GM12878 (cell line): ENCODE measurements around the gene PALMD. TPM values are rescaled to one million over a fixed set of nuclear protein-coding genes. Genes with fewer than 3 reads are reported as not detected.

Source experiments
- ATAC-seq: fragments of 200-7000 bp; cut with Tn5 transposase; 3 replicates; pipeline ENCODE4 v1.9.1; 2020; ENCODE audit warnings: mild to moderate bottlenecking, moderate library complexity
- BruUV-seq: library from RNA; stranded (reverse); fragments of 400-500 nt; replicated peaks from 2 replicates; lab custom pipeline; 2021; lab: Mats Ljungman, UMichigan
- CTCF ChIA-PET: fragments of 300-600 bp; sonication (Branson Sonifier 250); formaldehyde crosslinking; extraction: SDS; loops from one replicate; lab custom pipeline; 2021; ENCODE audit warnings: inconsistent platforms; lab: Yijun Ruan, JAX
- POLR2A ChIA-PET: fragments of 350-600 bp; formaldehyde crosslinking; extraction: SDS; loops from one replicate; lab custom pipeline; 2021; ENCODE audit warnings: inconsistent platforms; lab: Charles Lee
- RAD21 ChIA-PET: fragments of 300-600 bp; sonication (Branson Sonifier 250); formaldehyde crosslinking; loops from one replicate; lab custom pipeline; 2023; ENCODE audit warnings: antibody characterized with exemption; ENCODE audit not compliant: unreplicated experiment; lab: Charles Lee
- SMC1A ChIA-PET: fragments of 300-600 bp; sonication (Branson Sonifier 250); formaldehyde crosslinking; loops from one replicate; lab custom pipeline; 2023; ENCODE audit not compliant: unreplicated experiment, uncharacterized antibody; lab: Charles Lee
- DNase-seq: peaks from one replicate; pipeline ENCODE4 v3.0.0-alpha.2; 2011; ENCODE audit warnings: low read depth, low spot score
- FAIRE-seq: peaks from 3 replicates; lab custom pipeline; 2011; peaks lifted over from hg19 to GRCh38; lab: Jason Lieb, UNC
- H2AFZ ChIP-seq: 2 replicates; pipeline ENCODE4 v1.6.0; 2011; ENCODE audit warnings: low read depth, low read length, control low read depth; ENCODE audit not compliant: control insufficient read depth
- H3K27ac ChIP-seq: 2 replicates; pipeline ENCODE4 v1.5.1; 2011; ENCODE audit warnings: control low read depth; ENCODE audit not compliant: control insufficient read depth, insufficient read depth
- H3K27me3 ChIP-seq, 2 experiments: replicated peaks in 1 of 2; 2 replicates each; pipeline versions ENCODE4 v1.6.0 to v1.6.1; 2011; ENCODE audit warnings: low read length in 1 of 2; ENCODE audit not compliant: control insufficient read depth in 2 of 2, insufficient read depth in 2 of 2
- H3K36me3 ChIP-seq, 2 experiments: 2 replicates each; pipeline ENCODE4 v1.5.1; 2011; ENCODE audit warnings: low read length in 1 of 2; ENCODE audit not compliant: control insufficient read depth in 2 of 2, insufficient read depth in 2 of 2
- H3K4me1 ChIP-seq: 2 replicates; pipeline ENCODE4 v1.6.1; 2011; ENCODE audit warnings: mild to moderate bottlenecking, low read length, moderate library complexity, mixed read lengths; ENCODE audit not compliant: control insufficient read depth, insufficient read depth
- H3K4me2 ChIP-seq: 2 replicates; pipeline ENCODE4 v1.6.0; 2011; ENCODE audit warnings: control low read depth; ENCODE audit not compliant: control insufficient read depth, insufficient read depth
- H3K4me3 ChIP-seq: fragments of 200-600 bp; sonication (generic); 2 replicates; pipeline ENCODE4 v1.5.1; 2016
- H3K79me2 ChIP-seq: 2 replicates; pipeline ENCODE4 v1.6.0; 2011; ENCODE audit warnings: low read length; ENCODE audit not compliant: control insufficient read depth, insufficient read depth
- H3K9ac ChIP-seq: 2 replicates; pipeline ENCODE4 v1.8.0; 2011; ENCODE audit warnings: low read length, control low read depth, mixed read lengths; ENCODE audit not compliant: control insufficient read depth, insufficient read depth
- H3K9me3 ChIP-seq: replicated peaks from 3 replicates; pipeline ENCODE4 v1.5.1; 2011; ENCODE audit warnings: mild to moderate bottlenecking, low read length; ENCODE audit not compliant: control insufficient read depth, insufficient read depth
- H4K20me1 ChIP-seq: 2 replicates; pipeline ENCODE4 v1.6.0; 2011; ENCODE audit not compliant: control insufficient read depth, insufficient read depth
- ATF2 ChIP-seq: IDR thresholded peaks from 2 replicates; pipeline ENCODE4 v1.6.1; 2012; ENCODE audit warnings: low read length, inconsistent platforms
- CEBPB ChIP-seq, 2 experiments: fragments of 150-350 bp in 1 of 2; IDR thresholded peaks; 2 replicates each; pipeline ENCODE4 v1.6.1; 2012 to 2014; ENCODE audit warnings: low read depth in 2 of 2, low read length in 2 of 2, borderline replicate concordance in 1 of 2, inconsistent platforms in 1 of 2
- CHD1 ChIP-seq: IDR thresholded peaks from 2 replicates; pipeline ENCODE4 v1.6.1; 2012; ENCODE audit warnings: low read depth, low read length, improper control_type of control experiment
- FOXM1 ChIP-seq: IDR thresholded peaks from 2 replicates; pipeline ENCODE4 v1.6.1; 2012; ENCODE audit warnings: low read depth, mild to moderate bottlenecking, inconsistent platforms, low read length, moderate library complexity
- MEF2A ChIP-seq: IDR thresholded peaks from 2 replicates; pipeline ENCODE4 v1.6.1; 2011; ENCODE audit warnings: low read depth, mild to moderate bottlenecking, low read length, moderate library complexity; ENCODE audit not compliant: insufficient read depth
- MTA2 ChIP-seq: fragments of 450-650 bp; IDR thresholded peaks from 2 replicates; pipeline ENCODE4 v1.6.1; 2016; ENCODE audit warnings: low read depth, mild to moderate bottlenecking, moderate library complexity
- NBN ChIP-seq: fragments of 450-650 bp; IDR thresholded peaks from 2 replicates; pipeline ENCODE4 v1.6.1; 2016
- PKNOX1 ChIP-seq: fragments of 450-650 bp; IDR thresholded peaks from 2 replicates; pipeline ENCODE4 v1.6.1; 2016; ENCODE audit warnings: mild to moderate bottlenecking
- RBBP5 ChIP-seq: fragments of 200-600 bp; sonication (generic); conservative IDR thresholded peaks from 2 replicates; pipeline ENCODE4 v1.6.1; 2016
- SIN3A ChIP-seq: IDR thresholded peaks from 2 replicates; pipeline ENCODE4 v1.6.1; 2012; ENCODE audit warnings: low read depth, low read length, improper control_type of control experiment
- SMAD5 ChIP-seq: IDR thresholded peaks from 2 replicates; pipeline ENCODE4 v1.6.1; 2016; ENCODE audit warnings: antibody characterized with exemption, low read depth
- TCF12 ChIP-seq: IDR thresholded peaks from 2 replicates; pipeline ENCODE4 v1.6.1; 2011; ENCODE audit warnings: low read depth, mild to moderate bottlenecking, low read length
- TCF7 ChIP-seq: IDR thresholded peaks from 2 replicates; pipeline ENCODE4 v1.6.1; 2014; ENCODE audit warnings: antibody characterized with exemption, borderline replicate concordance
- WRNIP1 ChIP-seq: IDR thresholded peaks from 2 replicates; pipeline ENCODE4 v1.6.1; 2011; ENCODE audit warnings: low read depth, low read length, improper control_type of control experiment, borderline replicate concordance
- ZNF622 ChIP-seq: fragments of 450-650 bp; IDR thresholded peaks from 2 replicates; pipeline ENCODE4 v1.6.1; 2017; ENCODE audit warnings: mild to moderate bottlenecking, inconsistent platforms
- WGBS: methylation state at CpG from one replicate; pipeline ENCODE4 v1.1.6; 2016; ENCODE audit warnings: low lambda C conversion rate; ENCODE audit not compliant: insufficient replicate concordance, insufficient coverage; ENCODE audit errors: missing lambda C conversion rate; 5-methylcytosine and 5-hydroxymethylcytosine counted together
- in situ Hi-C: fragments of 300-500 bp; cut with MboI; formaldehyde crosslinking; loops from 9 replicates; pipeline ENCODE4 v1.14.3; 2018; ENCODE audit warnings: mixed read lengths
- intact Hi-C: fragments of 100-400 bp; cut with micrococcal nuclease; formaldehyde crosslinking; loops from one replicate; pipeline ENCODE4 v1.14.2; 2022; ENCODE audit not compliant: unreplicated experiment
- polyA plus RNA-seq, 11 experiments: library from polyadenylated mRNA; depleted of rRNA in 4 of 11; unstranded in 6 of 11; stranded (reverse) in 5 of 11; fragments of >200 nt; fragmentation: Nextera tagmentation in 4 of 11; fragmentation: Illumina TruSeq in 1 of 11; extraction: Ambion mirVana in 4 of 11; extraction: Trizol in 1 of 11; gene quantifications; 1 replicate in 1 of 11; 2 replicates in 10 of 11; pipeline versions ENCODE4 v1.2.1 to v1.2.3, GENCODE V29; 2011 to 2016; ENCODE audit warnings: inconsistent platforms in 2 of 11, missing spikeins in 2 of 11, low read depth in 1 of 11
- total RNA-seq, 4 experiments: library from RNA; depleted of rRNA in 3 of 4; stranded (reverse); fragments of >200 nt in 3 of 4; fragmentation: Illumina TruSeq in 1 of 4; extraction: Trizol in 1 of 4; gene quantifications; 2 replicates each; pipeline versions ENCODE4 v1.2.1 to v1.2.3, GENCODE V29; 2013 to 2021
- TF ChIP-seq, protein P1 (sequence below), 3 experiments: IDR thresholded peaks in 2 of 3; conservative IDR thresholded peaks in 1 of 3; 2 replicates each; pipeline ENCODE4 v1.5.1; 2011; ENCODE audit warnings: low read depth in 3 of 3, low read length in 3 of 3, mild to moderate bottlenecking in 3 of 3, control low read depth in 2 of 3, moderate library complexity in 2 of 3, inconsistent platforms in 1 of 3, mixed read lengths in 1 of 3; ENCODE audit not compliant: control insufficient read depth in 2 of 3, insufficient read depth in 1 of 3; ENCODE audit errors: extremely low read depth in 1 of 3
- TF ChIP-seq, protein P2 (sequence below): fragments of 150-350 bp; IDR thresholded peaks from 2 replicates; pipeline ENCODE4 v1.6.1; 2014; ENCODE audit warnings: mild to moderate bottlenecking, low read depth, low read length

Gene PALMD
- total and polyA plus RNA-seq, 10 of the 15 experiments (the other 5 are each of a cell fraction or from before 2014, with no cell fraction given), result under 0.01 to 0.09 (median 0.04) TPM; not detected in 4

- in situ Hi-C loops, result no loop called here
- ChIA-PET SMC1A (no interaction called here), RAD21 (no interaction called here)
- H2AFZ ChIP-seq, result no peak overlapping the region
- no peaks in the 10 kb centered on the region for H3K79me2 ChIP-seq
- H3K27me3 ChIP-seq, result 0 out of 4 replicates have a peak, but pooled peaks cover 0 to 3% of the 10 kb centered on the region in 2 experiments
- 0% methylated on average over 1 of the region's 1 CpG for WGBS
- TF ChIP-seq PKNOX1 (no peak), NBN (no peak), SIN3A (no peak), RBBP5 (no peak), ATF2 (no peak), CEBPB (IDR thresholded peaks at IDR 0.05; ENCODE audit: borderline replicate concordance in 1 of 2, low read depth in 2 of 2, low read length in 2 of 2) (no peak), CHD1 (no peak), SMAD5 (no peak), TCF12 (no peak), ZNF622 (no peak), WRNIP1 (no peak), FOXM1 (no peak), MTA2 (no peak), MEF2A (no peak), TCF7 (no peak)
- TF ChIP-seq, protein P1, sequence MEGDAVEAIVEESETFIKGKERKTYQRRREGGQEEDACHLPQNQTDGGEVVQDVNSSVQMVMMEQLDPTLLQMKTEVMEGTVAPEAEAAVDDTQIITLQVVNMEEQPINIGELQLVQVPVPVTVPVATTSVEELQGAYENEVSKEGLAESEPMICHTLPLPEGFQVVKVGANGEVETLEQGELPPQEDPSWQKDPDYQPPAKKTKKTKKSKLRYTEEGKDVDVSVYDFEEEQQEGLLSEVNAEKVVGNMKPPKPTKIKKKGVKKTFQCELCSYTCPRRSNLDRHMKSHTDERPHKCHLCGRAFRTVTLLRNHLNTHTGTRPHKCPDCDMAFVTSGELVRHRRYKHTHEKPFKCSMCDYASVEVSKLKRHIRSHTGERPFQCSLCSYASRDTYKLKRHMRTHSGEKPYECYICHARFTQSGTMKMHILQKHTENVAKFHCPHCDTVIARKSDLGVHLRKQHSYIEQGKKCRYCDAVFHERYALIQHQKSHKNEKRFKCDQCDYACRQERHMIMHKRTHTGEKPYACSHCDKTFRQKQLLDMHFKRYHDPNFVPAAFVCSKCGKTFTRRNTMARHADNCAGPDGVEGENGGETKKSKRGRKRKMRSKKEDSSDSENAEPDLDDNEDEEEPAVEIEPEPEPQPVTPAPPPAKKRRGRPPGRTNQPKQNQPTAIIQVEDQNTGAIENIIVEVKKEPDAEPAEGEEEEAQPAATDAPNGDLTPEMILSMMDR (IDR thresholded peaks at IDR 0.05 in 2 of 3, conservative IDR thresholded peaks at IDR 0.05 in 1 of 3; ENCODE audit: control insufficient read depth in 2 of 3, extremely low read depth in 1 of 3, insufficient read depth in 1 of 3, low read depth in 3 of 3, low read length in 3 of 3), result no peak
- TF ChIP-seq, protein P2, sequence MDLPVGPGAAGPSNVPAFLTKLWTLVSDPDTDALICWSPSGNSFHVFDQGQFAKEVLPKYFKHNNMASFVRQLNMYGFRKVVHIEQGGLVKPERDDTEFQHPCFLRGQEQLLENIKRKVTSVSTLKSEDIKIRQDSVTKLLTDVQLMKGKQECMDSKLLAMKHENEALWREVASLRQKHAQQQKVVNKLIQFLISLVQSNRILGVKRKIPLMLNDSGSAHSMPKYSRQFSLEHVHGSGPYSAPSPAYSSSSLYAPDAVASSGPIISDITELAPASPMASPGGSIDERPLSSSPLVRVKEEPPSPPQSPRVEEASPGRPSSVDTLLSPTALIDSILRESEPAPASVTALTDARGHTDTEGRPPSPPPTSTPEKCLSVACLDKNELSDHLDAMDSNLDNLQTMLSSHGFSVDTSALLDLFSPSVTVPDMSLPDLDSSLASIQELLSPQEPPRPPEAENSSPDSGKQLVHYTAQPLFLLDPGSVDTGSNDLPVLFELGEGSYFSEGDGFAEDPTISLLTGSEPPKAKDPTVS, result no peak
- TF ChIP-seq, all 136 proteins: peak for 0
- Histone ChIP-seq H3K36me3 (no peaks in the 10 kb centered on the region), H3K4me2 (no peak overlapping the region), H3K4me1 (no peaks in the 10 kb centered on the region), H3K9me3 (no peaks in the 10 kb centered on the region), H4K20me1 (no peaks in the 10 kb centered on the region), H3K4me3 (no peak overlapping the region), H3K27ac (no peak overlapping the region), H3K9ac (no peak overlapping the region)
- ATAC-seq (no peak), FAIRE-seq (no peak), DNase-seq (no peak)
- ChIA-PET POLR2A (no interaction called here), CTCF (no interaction called here)
- BruUV-seq, result no TSS peak
- intact Hi-C loops, result no loop called here
Measured at GRCh38 chr1:99643021-99643779, 2.7 kb upstream of the PALMD start.
